CD1c-positive myeloid dendritic cell (primary cell): ENCODE results near the gene DNAJB2.
"Not testable (repeated sequence)": the region's sequence is repeated elsewhere in the genome, so short reads cannot be mapped to it uniquely, and the experiment has no call there.

Experiments
- DNase-seq: peaks from one replicate; pipeline ENCODE4 v3.0.0-alpha.2; 2016; ENCODE audit errors: extremely low spot score

DNAJB2 gene

DNA sequence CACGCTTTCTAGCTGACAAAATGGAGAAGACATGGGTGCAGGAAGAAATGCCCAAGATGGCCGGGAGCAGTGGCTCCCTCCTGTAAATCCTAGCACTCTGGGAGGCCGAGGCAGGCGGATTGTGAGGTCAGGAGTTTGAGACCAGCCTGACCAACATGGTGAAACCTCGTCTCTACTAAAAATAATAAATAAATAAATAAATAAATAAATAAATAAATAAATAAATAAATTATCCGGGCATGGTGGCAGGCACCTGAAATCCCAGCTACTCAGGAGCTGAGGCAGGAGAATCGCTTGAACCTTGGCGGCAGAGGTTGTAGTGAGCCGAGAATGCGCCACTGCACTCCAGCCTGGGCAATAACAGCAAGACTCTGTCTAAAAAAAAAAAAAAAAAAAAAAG is 20.2 kb upstream of the DNAJB2 start:
- not testable (repeated sequence) for DNase-seq

DNA sequence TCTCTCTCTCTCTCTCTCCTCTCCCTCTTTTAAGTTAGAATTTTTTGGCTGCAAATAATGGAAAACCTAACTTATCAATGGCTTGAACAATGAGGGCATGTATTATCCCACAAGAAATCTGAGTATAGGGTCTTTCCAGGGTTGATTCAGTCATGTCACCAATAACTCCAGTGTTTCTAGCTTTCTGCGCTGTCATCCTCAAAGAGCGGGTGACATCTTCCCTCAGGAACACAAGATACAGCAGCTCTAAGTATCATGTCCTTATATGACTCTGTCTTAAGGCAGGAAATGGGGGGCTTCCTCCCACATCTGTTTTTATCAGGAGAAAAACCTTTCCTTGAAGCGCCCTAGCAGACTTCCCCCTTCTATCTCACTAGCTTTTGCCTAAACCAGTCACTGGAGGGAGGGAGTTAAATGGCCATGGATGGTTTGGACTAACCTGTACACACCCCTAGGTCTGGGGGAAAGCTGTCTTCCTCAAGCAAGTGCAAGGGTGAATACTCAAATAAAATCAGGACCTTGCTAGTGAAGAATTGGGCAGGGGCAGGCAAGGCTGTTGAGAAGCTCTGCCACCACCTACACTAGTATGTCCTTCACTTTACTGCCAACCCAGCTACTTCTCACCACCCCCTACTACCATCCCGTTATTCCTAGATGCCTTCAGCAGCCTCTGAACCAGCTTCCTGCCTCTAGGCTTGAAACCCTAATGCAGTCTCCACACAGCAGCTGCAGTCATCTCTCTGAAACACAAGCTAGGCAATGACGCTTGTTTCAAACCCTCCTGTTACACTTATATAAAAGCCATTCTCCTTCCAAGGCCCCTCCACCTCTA is 17.9 kb upstream of the DNAJB2 start:
- no peak for DNase-seq

GRCh38 chr2:219266232-219266631 is 12.9 kb upstream of the DNAJB2 start:
- no peak for DNase-seq

- no peak for DNase-seq
Observed at GRCh38 chr2:219266886-219267285, 12.3 kb upstream of the DNAJB2 start.

GRCh38 chr2:219268294-219268693 is 10.9 kb upstream of the DNAJB2 start:
- no peak for DNase-seq

GRCh38 chr2:219269362-219270054 is 9.7 kb upstream of the DNAJB2 start:
- DNase-seq, result no peak

DNA sequence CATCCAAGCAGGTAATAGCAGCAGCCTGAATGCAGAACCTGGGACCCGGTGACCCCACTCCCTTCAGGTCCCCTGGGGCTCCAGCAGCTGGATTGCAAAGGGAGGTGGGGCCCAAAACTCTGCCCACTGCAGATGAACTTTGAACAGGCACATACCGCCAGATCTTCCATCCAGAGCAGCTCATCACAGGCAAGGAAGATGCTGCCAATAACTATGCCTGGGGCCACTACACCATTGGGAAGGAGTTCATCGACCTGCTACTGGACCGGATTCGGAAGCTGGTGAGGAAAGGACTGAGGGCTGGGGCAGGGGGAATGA is 9.2 kb upstream of the DNAJB2 start:
- no peak for DNase-seq

GRCh38 chr2:219271021-219271420 is 8.1 kb upstream of the DNAJB2 start:
- DNase-seq, result no peak

DNA sequence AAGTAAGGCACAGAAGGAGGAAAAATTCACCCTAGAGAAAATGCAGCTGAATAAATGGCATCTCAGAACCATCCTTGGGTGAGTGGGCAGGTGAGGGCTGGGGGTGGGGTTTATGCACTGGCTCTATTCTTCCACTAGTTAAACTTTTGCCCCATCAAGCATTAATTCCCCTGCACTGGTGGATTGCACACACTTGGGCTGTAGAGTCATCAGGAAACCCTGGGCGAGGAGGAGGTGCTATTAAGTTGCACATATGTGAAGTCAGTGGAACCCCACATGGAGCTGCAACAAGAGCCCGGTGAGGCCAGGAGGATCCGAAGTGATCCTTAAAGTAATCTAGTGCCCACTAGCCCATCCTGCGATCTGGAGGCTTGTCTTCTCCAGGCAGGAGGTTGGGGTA is 6.8 kb upstream of the DNAJB2 start:
- no peak for DNase-seq

DNA sequence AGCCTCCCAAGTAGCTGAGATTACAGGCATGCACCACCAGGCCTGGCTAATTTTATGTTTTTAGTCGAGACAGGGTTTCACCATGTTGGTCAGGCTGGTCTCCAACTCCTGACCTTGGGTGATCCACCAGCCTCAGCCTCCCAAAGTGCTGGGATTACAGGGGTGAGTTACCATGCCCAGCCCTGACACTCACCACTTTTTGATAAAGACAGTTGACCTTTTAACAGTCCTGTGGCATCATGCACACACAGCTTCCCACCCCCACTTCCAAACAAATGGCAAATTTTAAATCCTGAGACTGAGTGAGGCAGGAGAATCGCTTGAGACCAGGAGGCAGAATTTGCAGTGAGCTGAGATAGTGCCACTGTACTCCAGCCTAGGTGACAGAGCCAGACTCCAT is 6.2 kb upstream of the DNAJB2 start:
- DNase-seq, result no peak

DNA sequence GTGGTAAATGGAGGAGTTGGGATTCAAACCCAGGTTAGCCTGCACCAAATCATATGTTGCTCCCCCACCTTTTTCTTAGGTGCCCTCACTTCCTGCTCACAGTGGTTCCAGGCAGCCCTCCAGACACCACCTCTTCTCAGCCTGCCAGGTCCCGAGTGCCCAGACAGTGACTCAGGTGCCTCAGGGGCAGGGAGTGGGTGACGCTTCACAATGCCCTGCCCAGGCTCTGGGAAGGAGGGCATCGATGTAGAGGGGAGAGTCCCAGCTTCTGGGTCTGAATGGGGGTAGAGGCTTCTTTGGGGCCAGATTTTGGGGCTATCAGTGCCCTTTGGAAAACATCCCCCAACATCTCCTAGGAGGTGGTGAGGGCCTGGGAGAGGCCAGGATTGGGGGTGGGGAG is 5.2 kb upstream of the DNAJB2 start:
- DNase-seq, result no peak

- DNase-seq, result no peak
Observed at GRCh38 chr2:219274361-219274921, 4.7 kb upstream of the DNAJB2 start.

GRCh38 chr2:219277703-219278654 is 1.2 kb upstream of the DNAJB2 start:
- peak; percentile 84 for DNase-seq

DNA sequence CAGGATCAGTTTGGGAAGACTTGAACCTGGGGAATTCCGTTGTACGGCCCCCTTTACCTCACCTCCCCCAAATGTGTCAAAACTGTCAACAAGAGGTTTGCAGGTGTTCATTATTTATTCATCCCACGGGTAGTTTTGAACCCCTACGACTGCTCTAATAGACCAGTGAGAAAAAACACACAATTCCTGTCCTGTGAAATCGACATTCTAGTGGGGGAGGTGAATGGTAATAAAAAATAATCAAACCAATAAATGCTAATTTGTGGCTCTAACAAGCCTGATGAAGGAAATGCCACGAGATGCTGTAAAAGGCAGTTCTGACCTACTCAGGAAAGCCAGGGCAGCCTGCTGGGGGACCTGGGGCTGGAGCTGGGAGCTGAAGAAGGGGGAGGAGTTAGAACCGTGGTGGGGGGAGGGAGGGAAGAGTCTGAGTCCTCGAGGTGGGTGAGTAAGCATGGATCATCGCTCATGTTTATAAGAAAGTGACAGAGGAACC is 463 bp upstream of the DNAJB2 start:
- no peak for DNase-seq

- no peak for DNase-seq
Observed at GRCh38 chr2:219279916-219280516, 850 bp downstream of the DNAJB2 start.

GRCh38 chr2:219280651-219281050 is 1.5 kb downstream of the DNAJB2 start:
- peak; percentile 7 for DNase-seq

GRCh38 chr2:219281588-219281987 is 2.4 kb downstream of the DNAJB2 start:
- no peak for DNase-seq

DNA sequence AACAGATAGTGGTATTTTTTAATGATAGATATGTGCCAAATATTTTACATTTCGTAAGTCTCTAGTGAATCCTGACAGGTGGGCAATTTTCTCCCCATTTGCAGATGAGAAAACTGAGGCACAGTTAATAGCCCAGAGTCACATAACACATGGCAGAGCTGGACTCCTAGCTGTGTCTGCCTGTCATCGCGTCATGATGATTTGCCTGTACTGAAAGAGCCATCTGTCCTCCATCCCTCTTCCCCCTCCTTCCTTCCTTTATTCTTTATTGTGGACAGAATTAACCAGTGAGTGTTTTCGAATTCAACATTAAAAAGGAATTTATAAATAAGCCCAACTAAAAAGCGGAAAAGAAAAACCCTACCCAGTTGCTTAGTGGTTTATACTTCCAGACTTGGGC is 3.2 kb downstream of the DNAJB2 start:
- no peak for DNase-seq

DNA sequence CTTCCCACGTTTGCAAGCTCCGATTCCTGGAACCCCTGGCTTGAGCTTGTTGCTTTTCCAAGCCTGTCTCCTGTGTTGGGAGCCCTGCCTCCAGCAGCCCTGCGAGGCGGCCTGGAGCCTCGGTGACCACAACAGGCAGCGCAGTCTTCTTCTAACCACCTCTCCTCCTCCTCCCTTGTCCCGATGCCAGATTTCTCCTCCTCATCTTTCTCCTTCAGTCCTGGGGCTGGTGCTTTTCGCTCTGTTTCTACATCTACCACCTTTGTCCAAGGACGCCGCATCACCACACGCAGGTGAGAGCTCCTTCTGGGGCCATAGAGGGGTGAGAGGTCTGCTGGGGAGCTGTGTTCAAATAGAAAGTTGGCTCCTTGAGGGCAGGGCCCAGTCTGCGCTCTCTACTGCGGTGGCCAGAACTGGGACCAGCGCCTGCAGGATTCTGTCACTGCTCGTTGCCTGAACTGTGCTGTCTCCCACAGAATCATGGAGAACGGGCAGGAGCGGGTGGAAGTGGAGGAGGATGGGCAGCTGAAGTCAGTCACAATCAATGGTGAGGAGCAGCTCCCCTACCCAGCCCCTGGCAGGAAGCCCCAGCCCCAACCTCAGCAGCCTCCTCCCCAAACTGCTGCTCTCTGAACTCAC is 3.9 kb downstream of the DNAJB2 start:
- no peak for DNase-seq

- no peak for DNase-seq
Observed at GRCh38 chr2:219284501-219285372, 5.6 kb downstream of the DNAJB2 start.
